HepG2 (cell line): Measurements from ENCODE around the gene SPCS1. TPM values are rescaled to one million over a fixed set of nuclear protein-coding genes. Genes with fewer than 3 reads are reported as not detected.

Experiments used
- AKAP8 ChIP-seq: sonication (generic); formaldehyde crosslinking; IDR thresholded peaks from 2 replicates; pipeline ENCODE4 v1.5.1; 2020; ENCODE audit warnings: mild to moderate bottlenecking, missing genetic modification reagents
- ATF3 ChIP-seq: sonication (generic); formaldehyde crosslinking; IDR thresholded peaks from 2 replicates; pipeline ENCODE4 v1.4.0; 2020; ENCODE audit warnings: missing genetic modification reagents
- BCL6 ChIP-seq: IDR thresholded peaks from 2 replicates; pipeline ENCODE4 v1.6.1; 2016; ENCODE audit warnings: missing genetic modification reagents, missing compliant biosample characterization
- BRF2 ChIP-seq: sonication (generic); formaldehyde crosslinking; IDR thresholded peaks from 2 replicates; pipeline ENCODE4 v1.8.1; 2022; ENCODE audit warnings: mild to moderate bottlenecking, missing genetic modification reagents
- CAMTA2 ChIP-seq: sonication (generic); formaldehyde crosslinking; IDR thresholded peaks from 2 replicates; pipeline ENCODE4 v1.4.0; 2020; ENCODE audit warnings: mild to moderate bottlenecking, missing genetic modification reagents, borderline replicate concordance
- CREB1 ChIP-seq, 2 experiments: fragments of 450-650 bp in 1 of 2; IDR thresholded peaks; 2 replicates each; pipeline ENCODE4 v1.6.1; 2016 to 2017; ENCODE audit warnings: control low read depth in 1 of 2, mild to moderate bottlenecking in 1 of 2, missing compliant biosample characterization in 1 of 2, missing genetic modification characterization in 1 of 2
- DR1 ChIP-seq: sonication (generic); formaldehyde crosslinking; IDR thresholded peaks from 2 replicates; pipeline ENCODE4 v1.8.0; 2021; ENCODE audit warnings: mild to moderate bottlenecking, missing genetic modification reagents, inconsistent platforms
- ETV5 ChIP-seq: IDR thresholded peaks from 2 replicates; pipeline ENCODE4 v1.6.1; 2018; ENCODE audit warnings: missing biosample characterization, missing genetic modification reagents, inconsistent platforms, borderline replicate concordance
- IKZF1 ChIP-seq: fragments of 450-650 bp; IDR thresholded peaks from 2 replicates; pipeline ENCODE4 v1.7.1; 2016
- MAFG ChIP-seq: sonication (generic); formaldehyde crosslinking; IDR thresholded peaks from 2 replicates; pipeline ENCODE4 v1.5.1; 2020; ENCODE audit warnings: mild to moderate bottlenecking, missing genetic modification reagents
- MATR3 ChIP-seq: sonication (generic); formaldehyde crosslinking; IDR thresholded peaks from 2 replicates; pipeline ENCODE4 v1.4.0; 2020; ENCODE audit warnings: missing genetic modification reagents
- MLX ChIP-seq: IDR thresholded peaks from 2 replicates; pipeline ENCODE4 v1.6.1; 2016
- MTA1 ChIP-seq: sonication (generic); formaldehyde crosslinking; IDR thresholded peaks from 2 replicates; pipeline ENCODE4 v1.4.0; 2020; ENCODE audit warnings: missing genetic modification reagents, mild to moderate bottlenecking, borderline replicate concordance
- MTERF4 ChIP-seq: sonication (generic); formaldehyde crosslinking; IDR thresholded peaks from 2 replicates; pipeline ENCODE4 v1.8.0; 2023; ENCODE audit warnings: mild to moderate bottlenecking, missing genetic modification reagents
- NFIB ChIP-seq: sonication (generic); formaldehyde crosslinking; IDR thresholded peaks from 2 replicates; pipeline ENCODE4 v1.9.0; 2021; ENCODE audit warnings: missing genetic modification reagents, mild to moderate bottlenecking, borderline replicate concordance
- PAF1 ChIP-seq: IDR thresholded peaks from 2 replicates; pipeline ENCODE4 v1.6.1; 2016; ENCODE audit warnings: missing genetic modification reagents, missing compliant biosample characterization
- PLRG1 ChIP-seq: fragments of 450-650 bp; conservative IDR thresholded peaks from 2 replicates; pipeline ENCODE4 v1.6.1; 2016
- SNAPC2 ChIP-seq: sonication (generic); formaldehyde crosslinking; IDR thresholded peaks from 2 replicates; pipeline ENCODE4 v1.8.1; 2022; ENCODE audit warnings: mild to moderate bottlenecking, missing genetic modification reagents
- ZMAT5 ChIP-seq: sonication (generic); formaldehyde crosslinking; IDR thresholded peaks from 2 replicates; pipeline ENCODE4 v1.5.0; 2020; ENCODE audit warnings: mild to moderate bottlenecking, low read depth, missing genetic modification reagents, borderline replicate concordance
- ZNF17 ChIP-seq: sonication (generic); formaldehyde crosslinking; IDR thresholded peaks from 2 replicates; pipeline ENCODE4 v1.5.0; 2020; ENCODE audit warnings: mild to moderate bottlenecking, missing genetic modification reagents
- ZNF296 ChIP-seq: sonication (generic); formaldehyde crosslinking; conservative IDR thresholded peaks from 2 replicates; pipeline ENCODE4 v1.5.0; 2020; ENCODE audit warnings: mild to moderate bottlenecking, missing genetic modification reagents
- ZNF3 ChIP-seq: IDR thresholded peaks from 2 replicates; pipeline ENCODE4 v1.7.0; 2017; ENCODE audit warnings: inconsistent platforms
- ZNF605 ChIP-seq: sonication (generic); formaldehyde crosslinking; IDR thresholded peaks from 2 replicates; pipeline ENCODE4 v1.8.0; 2022; ENCODE audit warnings: mild to moderate bottlenecking, missing genetic modification reagents
- ZNF652 ChIP-seq: IDR thresholded peaks from 2 replicates; pipeline ENCODE4 v1.6.1; 2016; ENCODE audit warnings: low read depth, borderline replicate concordance
- ZNF781 ChIP-seq: sonication (generic); formaldehyde crosslinking; IDR thresholded peaks from 2 replicates; pipeline ENCODE4 v1.5.1; 2020; ENCODE audit warnings: borderline replicate concordance, mild to moderate bottlenecking, missing genetic modification reagents; ENCODE audit errors: not compliant biosample characterization
- ZSCAN30 ChIP-seq: sonication (generic); formaldehyde crosslinking; IDR thresholded peaks from 2 replicates; pipeline ENCODE4 v1.5.0; 2020; ENCODE audit warnings: mild to moderate bottlenecking, missing genetic modification reagents
- polyA plus RNA-seq, 8 experiments: library from polyadenylated mRNA; depleted of rRNA in 3 of 8; stranded (reverse) in 7 of 8; unstranded in 1 of 8; fragments of >200 nt; fragmentation: Illumina TruSeq in 4 of 8; extraction: Trizol in 4 of 8; gene quantifications; 2 replicates each; pipeline versions ENCODE4 v1.2.1 to v1.2.3, GENCODE V29; 2011 to 2016; ENCODE audit warnings: low read depth in 4 of 8, missing spikeins in 1 of 8, mixed read lengths in 1 of 8; ENCODE audit not compliant: insufficient read depth in 1 of 8
- total RNA-seq, 5 experiments: library from RNA; depleted of rRNA; stranded (reverse); fragments of >200 nt; fragmentation: Illumina TruSeq; extraction: Trizol; gene quantifications; 2 replicates each; pipeline ENCODE4 v1.2.3, GENCODE V29; 2016; ENCODE audit warnings: low read depth in 1 of 5

Gene SPCS1
- total and polyA plus RNA-seq, 2 of the 13 experiments (the other 11 are each of a cell fraction or from before 2014, with no cell fraction given) = 84.6 to 120 TPM

- TF ChIP-seq ETV5 (CRISPR knock-in tag) (no peak; the same call in 1 of the 2 replicates), ZNF17 (CRISPR knock-in tag) (no peak), MATR3 (CRISPR knock-in tag) (no peak), ZNF605 (CRISPR knock-in tag) (peak; percentile 85), ZNF296 (CRISPR knock-in tag) (no peak; the same call in 1 of the 2 replicates), AKAP8 (CRISPR knock-in tag) (0 out of 2 replicates have a peak, but pooled peaks have one; percentile 72), MTA1 (CRISPR knock-in tag) (0 out of 2 replicates have a peak, but pooled peaks have one; percentile 22), NFIB (CRISPR knock-in tag) (no peak), DR1 (CRISPR knock-in tag) (peak; percentile 61; the same call in 1 of the 2 replicates), CREB1 (IDR thresholded peaks at IDR 0.05) (peak; percentile 58; the same call in 1 of the 2 replicates), CREB1 (CRISPR knock-in tag; IDR thresholded peaks at IDR 0.05) (no peak), BCL6 (0 out of 2 replicates have a peak, but pooled peaks have one; percentile 10), ZNF781 (CRISPR knock-in tag) (no peak), MTERF4 (peak; percentile 59; the same call in 1 of the 2 replicates), ZNF3 (CRISPR knock-in tag) (no peak), ZNF652 (CRISPR knock-in tag) (no peak), CAMTA2 (CRISPR knock-in tag) (no peak), BRF2 (CRISPR knock-in tag) (0 out of 2 replicates have a peak, but pooled peaks have one; percentile 24), MLX (CRISPR knock-in tag) (no peak), IKZF1 (no peak), PAF1 (CRISPR knock-in tag) (no peak), ZSCAN30 (CRISPR knock-in tag) (no peak), PLRG1 (no peak), MAFG (no peak), ATF3 (no peak), ZMAT5 (CRISPR knock-in tag) (no peak), SNAPC2 (CRISPR knock-in tag) (peak; percentile 9; the same call in 1 of the 2 replicates)
These were observed at the start of gene SPCS1, which contains the start of gene GLT8D1 (continued) for GRCh38 chr3:52705688-52706686.
